Measurements from ENCODE around the gene CLEC16A.

Gene CLEC16A

GRCh38 chr16:10896723-10897122, 47.6 kb upstream of the CLEC16A start:
- H3K27ac ChIP-seq (replicated peaks), result no peak overlapping the region
- no peak overlapping the region for H3K4me3 ChIP-seq (replicated peaks; ENCODE audit: insufficient read depth, low read length)
- H3K27me3 ChIP-seq (ENCODE audit: insufficient read depth, poor library complexity, severe bottlenecking), result no peaks in the 10 kb centered on the region
- no peak for DNase-seq (ENCODE audit: low read depth in 1 of 2, low spot score in 1 of 2)
- TF ChIP-seq SPI1 (IDR thresholded peaks at IDR 0.05; ENCODE audit: borderline replicate concordance, low read depth) (no peak), REST (IDR thresholded peaks at IDR 0.05; ENCODE audit: insufficient replicate concordance, low read depth) (no peak), CTCF (IDR thresholded peaks at IDR 0.05; ENCODE audit: insufficient read depth, low read length) (no peak), GABPA (IDR thresholded peaks at IDR 0.05; ENCODE audit: low read depth) (no peak), POLR2AphosphoS5 (IDR thresholded peaks at IDR 0.05; ENCODE audit: low read depth) (no peak)

- no peak overlapping the region for H3K27ac ChIP-seq (replicated peaks)
Observed at GRCh38 chr16:10897134-10897533, 47.2 kb upstream of the CLEC16A start.

GRCh38 chr16:10902999-10903398, 41.4 kb upstream of the CLEC16A start:
- DNase-seq (ENCODE audit: low read depth in 1 of 2, low spot score in 1 of 2), result no peak
- Histone ChIP-seq H3K27ac (replicated peaks) (no peak overlapping the region), H3K4me3 (replicated peaks; ENCODE audit: insufficient read depth, low read length) (no peak overlapping the region), H3K27me3 (ENCODE audit: insufficient read depth, poor library complexity, severe bottlenecking) (no peaks in the 10 kb centered on the region)
- no peak for TF ChIP-seq SPI1 (IDR thresholded peaks at IDR 0.05; ENCODE audit: borderline replicate concordance, low read depth)
- no peak for TF ChIP-seq POLR2AphosphoS5 (IDR thresholded peaks at IDR 0.05; ENCODE audit: low read depth)
- TF ChIP-seq CTCF (IDR thresholded peaks at IDR 0.05; ENCODE audit: insufficient read depth, low read length), result no peak
- no peak for TF ChIP-seq REST (IDR thresholded peaks at IDR 0.05; ENCODE audit: insufficient replicate concordance, low read depth)
- TF ChIP-seq GABPA (IDR thresholded peaks at IDR 0.05; ENCODE audit: low read depth), result no peak

More at GRCh38 chr16:10897134-10897533, 47.2 kb upstream of the CLEC16A start:
- no peaks in the 10 kb centered on the region for H3K27me3 ChIP-seq (ENCODE audit: insufficient read depth, poor library complexity, severe bottlenecking)
- DNase-seq (ENCODE audit: low read depth in 1 of 2, low spot score in 1 of 2), result no peak
- H3K4me3 ChIP-seq (replicated peaks; ENCODE audit: insufficient read depth, low read length), result no peak overlapping the region
- no peak for TF ChIP-seq CTCF (IDR thresholded peaks at IDR 0.05; ENCODE audit: insufficient read depth, low read length)
- TF ChIP-seq GABPA (IDR thresholded peaks at IDR 0.05; ENCODE audit: low read depth), result no peak
- no peak for TF ChIP-seq POLR2AphosphoS5 (IDR thresholded peaks at IDR 0.05; ENCODE audit: low read depth)
- no peak for TF ChIP-seq SPI1 (IDR thresholded peaks at IDR 0.05; ENCODE audit: borderline replicate concordance, low read depth)
- TF ChIP-seq REST (IDR thresholded peaks at IDR 0.05; ENCODE audit: insufficient replicate concordance, low read depth), result no peak

Data from HL-60 (cell line).